Nephron progenitor cell (in vitro differentiated cells): ENCODE results near the gene DMRTA2.
"Not testable (repeated sequence)": the region's sequence is repeated elsewhere in the genome, so short reads cannot be mapped to it uniquely, and the experiment has no call there.

ENCODE experiments used
- DNase-seq: peaks from one replicate; pipeline ENCODE4 v3.0.0; 2021
- H3K27ac Mint-ChIP-seq: 2 replicates; pipeline ENCODE4 v1.8.0; 2021; ENCODE audit warnings: mild to moderate bottlenecking, moderate library complexity, mixed read lengths
- H3K27me3 Mint-ChIP-seq: 2 replicates; pipeline ENCODE4 v1.8.0; 2021; ENCODE audit warnings: mild to moderate bottlenecking, low read depth, mixed read lengths; ENCODE audit not compliant: poor library complexity
- H3K36me3 Mint-ChIP-seq: 2 replicates; pipeline ENCODE4 v1.8.0; 2021; ENCODE audit warnings: low read depth, mixed read lengths
- H3K4me1 Mint-ChIP-seq: 2 replicates; pipeline ENCODE4 v1.8.0; 2021; ENCODE audit warnings: mixed read lengths
- H3K4me3 Mint-ChIP-seq: 2 replicates; pipeline ENCODE4 v1.8.0; 2021; ENCODE audit warnings: mild to moderate bottlenecking, moderate library complexity, mixed read lengths
- H3K9me3 Mint-ChIP-seq: 2 replicates; pipeline ENCODE4 v1.8.0; 2021; ENCODE audit warnings: mild to moderate bottlenecking, moderate library complexity, mixed read lengths
- CTCF ChIP-seq: fragments of 200-600 bp; sonication (generic); IDR thresholded peaks from 2 replicates; pipeline ENCODE4 v1.5.0; 2021; ENCODE audit warnings: antibody characterized with exemption

The DMRTA2 gene

GRCh38 chr1:50415235-50416149, 7.8 kb downstream of the DMRTA2 start:
- no peak for TF ChIP-seq CTCF
- Mint-ChIP-seq H3K36me3 (no peaks in the 10 kb centered on the region), H3K27ac (no peak overlapping the region), H3K4me3 (no peak overlapping the region), H3K4me1 (peaks cover 19% of the 10 kb centered on the region), H3K27me3 (peaks cover 97% of the 10 kb centered on the region), H3K9me3 (peaks cover 21% of the 10 kb centered on the region)
- no peak for DNase-seq

DNA sequence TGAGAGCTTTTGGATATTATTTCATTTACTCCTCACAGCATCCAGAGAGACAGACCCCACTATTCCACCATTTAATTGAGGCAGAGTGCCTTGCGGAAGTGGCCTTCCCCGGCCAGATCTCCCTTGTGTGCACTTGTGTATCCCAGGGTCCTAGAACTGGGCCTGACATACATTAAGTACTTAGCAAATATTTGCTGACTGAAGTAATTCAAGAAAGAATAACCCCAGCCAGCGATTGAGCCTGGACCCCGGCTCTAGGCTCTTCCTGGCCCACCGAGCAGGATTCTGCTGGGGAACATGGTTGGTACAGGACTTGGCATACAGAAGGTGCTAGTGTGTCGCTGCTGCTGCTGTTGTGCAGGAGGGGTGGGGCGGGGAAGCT, 8.4 kb downstream of the DMRTA2 start:
- Mint-ChIP-seq H3K36me3 (no peaks in the 10 kb centered on the region), H3K9me3 (peaks cover 21% of the 10 kb centered on the region), H3K4me3 (no peak overlapping the region)

DNA sequence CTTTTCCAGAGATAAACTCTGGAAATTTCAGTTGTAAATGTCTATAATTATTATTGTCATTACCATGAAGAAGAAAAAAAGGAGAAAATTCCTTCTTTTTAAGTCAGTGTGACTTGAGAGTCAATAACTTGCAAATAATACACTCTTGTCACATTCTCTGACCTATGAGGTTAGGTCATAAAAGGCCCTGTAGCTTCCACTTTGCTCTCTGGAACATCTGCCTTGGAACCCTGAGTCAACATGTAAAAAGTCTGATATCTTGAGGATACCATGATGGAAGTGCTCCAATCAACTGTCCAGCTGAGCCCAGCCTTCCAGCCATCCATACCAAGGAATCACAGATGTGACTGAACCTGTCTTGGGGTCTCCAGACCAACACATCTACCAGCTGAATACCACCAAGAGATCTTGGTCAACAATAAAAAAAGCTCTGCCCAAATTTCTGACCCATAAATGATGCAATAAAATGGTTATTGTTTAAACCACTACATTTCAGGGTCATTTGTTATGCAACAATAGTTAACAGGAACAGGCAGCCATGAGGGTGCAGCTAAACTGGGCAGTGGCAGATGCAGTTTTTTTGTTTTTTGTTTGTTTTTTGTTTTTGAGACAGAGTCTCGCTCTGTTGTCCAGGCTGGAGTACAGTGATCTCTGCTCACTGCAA, 10.3 kb downstream of the DMRTA2 start:
- no peak for TF ChIP-seq CTCF
- peaks cover 21% of the 10 kb centered on the region for H3K9me3 Mint-ChIP-seq
- no peak for DNase-seq
- H3K27ac Mint-ChIP-seq = no peak overlapping the region
- peaks cover 98% of the 10 kb centered on the region for H3K27me3 Mint-ChIP-seq
- H3K36me3 Mint-ChIP-seq = no peaks in the 10 kb centered on the region
- H3K4me1 Mint-ChIP-seq = peaks cover 16% of the 10 kb centered on the region
- no peak overlapping the region for H3K4me3 Mint-ChIP-seq

More for the DNA sequence above, 8.4 kb downstream of the DMRTA2 start:
- Mint-ChIP-seq H3K27me3 (peaks cover 97% of the 10 kb centered on the region), H3K4me1 (peaks cover 16% of the 10 kb centered on the region), H3K27ac (no peak overlapping the region)
- no peak for DNase-seq
- no peak for TF ChIP-seq CTCF

DNA sequence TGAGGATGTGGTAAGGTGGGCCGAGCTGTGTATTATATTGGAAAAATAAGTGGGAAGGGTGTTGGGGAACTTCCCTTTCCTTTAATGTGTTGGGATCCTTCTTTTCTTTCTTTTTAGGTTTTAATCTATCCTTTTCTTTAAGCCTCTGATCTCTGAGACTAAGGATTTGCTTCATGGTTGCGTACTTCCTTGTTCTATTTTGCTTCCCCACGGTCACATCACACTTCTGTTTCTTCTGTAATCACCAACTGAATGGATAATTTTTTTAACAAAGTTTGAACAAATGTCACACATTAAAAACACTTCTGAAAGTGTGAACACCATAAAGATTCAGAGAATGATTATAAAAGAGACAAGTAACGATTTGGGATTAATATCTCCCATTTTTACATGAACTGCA, 17.4 kb downstream of the DMRTA2 start:
- H3K27me3 Mint-ChIP-seq = peaks cover 64% of the 10 kb centered on the region
- no peak for TF ChIP-seq CTCF
- peaks cover 4% of the 10 kb centered on the region for H3K9me3 Mint-ChIP-seq

DNA sequence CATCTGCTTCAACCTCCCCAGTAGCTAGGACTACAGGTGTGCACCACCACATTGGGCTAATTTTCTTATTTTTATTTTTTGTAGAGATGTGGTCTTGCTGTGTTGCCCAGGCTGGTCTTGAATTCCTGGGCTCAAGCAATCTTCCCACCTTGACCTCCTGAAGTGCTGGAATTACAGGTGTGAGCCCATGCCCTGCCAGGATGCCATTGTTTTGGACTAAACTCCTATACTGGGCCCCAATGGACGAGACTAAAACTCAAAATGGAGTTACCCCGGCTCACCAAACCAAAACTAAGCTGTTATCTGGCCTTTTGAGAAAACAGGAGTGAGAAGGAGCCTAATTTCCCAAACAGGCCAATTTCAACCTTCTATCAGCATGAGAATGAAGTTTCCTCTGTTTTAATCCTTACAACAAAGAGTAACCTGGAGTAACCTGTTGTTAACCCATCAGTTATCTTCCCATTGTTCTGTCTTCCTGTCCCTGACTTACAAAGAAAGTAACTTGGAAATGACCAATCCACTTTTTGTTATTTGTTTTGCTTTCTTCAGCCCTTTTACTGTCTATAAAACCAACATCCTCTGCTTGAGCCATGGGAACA, 29.6 kb downstream of the DMRTA2 start:
- Mint-ChIP-seq H3K9me3 (peaks cover 17% of the 10 kb centered on the region), H3K27ac (no peak overlapping the region), H3K36me3 (no peaks in the 10 kb centered on the region), H3K27me3 (peaks cover 21% of the 10 kb centered on the region), H3K4me3 (no peak overlapping the region), H3K4me1 (no peaks in the 10 kb centered on the region)
- no peak for TF ChIP-seq CTCF
- no peak for DNase-seq

More for the DNA sequence above, 17.4 kb downstream of the DMRTA2 start:
- Mint-ChIP-seq H3K36me3 (no peaks in the 10 kb centered on the region), H3K27ac (no peak overlapping the region), H3K4me1 (no peaks in the 10 kb centered on the region), H3K4me3 (no peak overlapping the region)
- DNase-seq = no peak

- not testable (repeated sequence) for H3K4me3 Mint-ChIP-seq, H3K4me1 Mint-ChIP-seq, H3K36me3 Mint-ChIP-seq, H3K27ac Mint-ChIP-seq, DNase-seq
- peaks cover 20% of the 10 kb centered on the region for H3K27me3 Mint-ChIP-seq
- H3K9me3 Mint-ChIP-seq = peaks cover 15% of the 10 kb centered on the region
Observed at GRCh38 chr1:50381551-50381950, 41.7 kb downstream of the DMRTA2 start.
